Colonic mucosa (tissue), 4 donors: Measurements from ENCODE around the gene EP300. TPM values are rescaled to one million over a fixed set of nuclear protein-coding genes. Genes with fewer than 3 reads are reported as not detected.

Source experiments
- DNase-seq: peaks from one replicate; pipeline ENCODE4 v3.0.0-alpha.2; 2020
- H3K27ac ChIP-seq: fragments of 200-600 bp; one replicate; pipeline ENCODE4 v1.8.0; 2021
- H3K27me3 ChIP-seq: fragments of 200-600 bp; one replicate; pipeline ENCODE4 v1.8.0; 2021
- H3K36me3 ChIP-seq: fragments of 200-600 bp; one replicate; pipeline ENCODE4 v1.8.0; 2021
- H3K4me1 ChIP-seq: fragments of 200-600 bp; one replicate; pipeline ENCODE4 v1.8.0; 2021; ENCODE audit warnings: mild to moderate bottlenecking
- H3K4me3 ChIP-seq: fragments of 200-600 bp; one replicate; pipeline ENCODE4 v1.8.0; 2021
- H3K9ac ChIP-seq, 2 donors: one replicate each; pipeline ENCODE4 v1.7.0; 2013; ENCODE audit warnings: control low read depth in 2 of 2, low read depth in 2 of 2, low read length in 2 of 2
- H3K9me3 ChIP-seq: fragments of 200-600 bp; one replicate; pipeline ENCODE4 v1.8.0; 2021
- intact Hi-C: fragments of 100-400 bp; cut with DNase I; formaldehyde crosslinking; loops from one replicate; pipeline ENCODE4 v1.14.1; 2022
- total RNA-seq, 2 donors: library from RNA; stranded (reverse); fragmentation: NEBNext Ultra II Directional in 1 of 2; extraction: Animal tissue kit (Norgen Biotek cat#: 25700) in 1 of 2; gene quantifications; one replicate each; pipeline ENCODE4 v1.2.1, GENCODE V29; 2021
- TF ChIP-seq, protein P1 (sequence below): fragments of 200-600 bp; IDR thresholded peaks from one replicate; pipeline ENCODE4 v1.8.0; 2022; ENCODE audit warnings: antibody characterized with exemption, mild to moderate bottlenecking
- donor health status: healthy.
- donor health status: DM: no; HTN: no; CAD: no.
- donor health status: DM: no; HTN: no; CAD: no.

The EP300 gene
- total RNA-seq, 2 donors from 2014 or later, result 59.5 to 65.7 TPM

DNA sequence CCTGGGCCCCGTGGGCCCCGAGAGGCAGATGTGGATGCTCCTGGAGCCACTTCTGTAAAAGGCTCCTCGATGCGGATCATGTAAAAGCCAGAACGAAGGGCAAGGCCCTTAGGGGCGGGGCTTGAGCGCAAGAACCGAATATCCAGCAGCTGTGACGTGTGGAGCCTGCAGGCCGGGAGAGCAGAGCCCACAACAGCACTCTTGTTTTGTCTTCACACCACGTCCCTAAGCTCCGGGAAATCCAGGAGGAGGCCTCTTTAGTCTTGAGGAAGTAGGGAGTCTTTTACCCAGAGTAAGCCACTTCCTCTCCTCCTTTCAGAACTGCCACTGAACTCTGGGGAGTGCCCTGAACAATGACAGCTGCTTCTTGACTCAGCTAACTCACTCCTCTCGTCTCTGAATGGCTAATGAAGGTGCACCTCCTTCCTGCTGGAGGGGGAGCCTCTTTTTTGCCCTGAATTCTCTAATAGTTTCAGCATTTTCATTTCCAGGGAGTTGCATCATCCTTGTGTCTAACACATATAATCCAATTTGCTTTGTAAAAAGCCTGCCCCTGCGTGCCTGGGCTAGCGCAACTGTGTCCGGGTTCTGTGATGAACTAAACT is 125.3 kb downstream of the EP300 start:
- intact Hi-C loops, result no loop called here
- TF ChIP-seq, protein P1, sequence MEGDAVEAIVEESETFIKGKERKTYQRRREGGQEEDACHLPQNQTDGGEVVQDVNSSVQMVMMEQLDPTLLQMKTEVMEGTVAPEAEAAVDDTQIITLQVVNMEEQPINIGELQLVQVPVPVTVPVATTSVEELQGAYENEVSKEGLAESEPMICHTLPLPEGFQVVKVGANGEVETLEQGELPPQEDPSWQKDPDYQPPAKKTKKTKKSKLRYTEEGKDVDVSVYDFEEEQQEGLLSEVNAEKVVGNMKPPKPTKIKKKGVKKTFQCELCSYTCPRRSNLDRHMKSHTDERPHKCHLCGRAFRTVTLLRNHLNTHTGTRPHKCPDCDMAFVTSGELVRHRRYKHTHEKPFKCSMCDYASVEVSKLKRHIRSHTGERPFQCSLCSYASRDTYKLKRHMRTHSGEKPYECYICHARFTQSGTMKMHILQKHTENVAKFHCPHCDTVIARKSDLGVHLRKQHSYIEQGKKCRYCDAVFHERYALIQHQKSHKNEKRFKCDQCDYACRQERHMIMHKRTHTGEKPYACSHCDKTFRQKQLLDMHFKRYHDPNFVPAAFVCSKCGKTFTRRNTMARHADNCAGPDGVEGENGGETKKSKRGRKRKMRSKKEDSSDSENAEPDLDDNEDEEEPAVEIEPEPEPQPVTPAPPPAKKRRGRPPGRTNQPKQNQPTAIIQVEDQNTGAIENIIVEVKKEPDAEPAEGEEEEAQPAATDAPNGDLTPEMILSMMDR, result no peak
- no peaks in the 10 kb centered on the region for H3K9me3 ChIP-seq
- H3K4me1 ChIP-seq, result no peaks in the 10 kb centered on the region
- peak overlapping the region; percentile 60 for H3K27ac ChIP-seq
- peak; percentile 44 for DNase-seq
- no peak overlapping the region for H3K4me3 ChIP-seq
- H3K36me3 ChIP-seq, result no peaks in the 10 kb centered on the region
- H3K27me3 ChIP-seq, result no peaks in the 10 kb centered on the region
- peak overlapping the region; percentile 48 to 50 for H3K9ac ChIP-seq

DNA sequence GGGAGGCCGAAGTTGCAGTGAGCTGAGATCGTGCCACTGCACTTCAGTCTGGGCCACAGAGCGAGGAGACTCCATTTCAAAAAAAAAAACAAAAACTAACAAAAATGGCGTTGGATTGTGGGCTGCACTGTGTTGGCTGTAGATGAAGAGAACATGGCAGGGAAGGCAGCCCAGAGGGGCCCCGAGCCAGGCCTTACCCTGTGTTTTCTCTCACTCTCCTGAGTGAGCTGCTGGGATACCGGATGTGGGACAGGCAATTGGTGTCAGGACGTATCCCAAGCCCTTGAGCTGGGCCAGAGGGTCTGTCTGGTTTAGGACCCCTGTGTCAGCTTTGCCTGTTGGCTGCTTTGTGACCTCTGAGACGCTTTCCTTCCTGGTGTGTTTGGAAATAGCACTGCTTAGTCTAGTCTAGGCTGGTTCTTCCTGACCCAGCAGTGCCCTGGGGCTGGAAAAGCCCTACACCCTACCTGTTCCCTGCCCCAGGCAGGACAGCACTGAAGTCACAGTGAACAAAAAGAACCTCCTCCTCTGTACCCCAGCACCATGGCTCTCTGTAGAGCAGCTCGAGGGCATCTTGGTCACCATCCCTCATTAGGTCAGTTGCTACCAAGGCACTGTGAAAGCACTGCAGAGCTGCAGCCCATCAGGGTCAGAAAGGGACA is 130.6 kb downstream of the EP300 start:
- DNase-seq, result no peak
- H3K9ac ChIP-seq, result no peak overlapping the region
- H3K36me3 ChIP-seq, result no peaks in the 10 kb centered on the region
- no peak overlapping the region for H3K4me3 ChIP-seq
- H3K27me3 ChIP-seq, result no peaks in the 10 kb centered on the region
- intact Hi-C loops, result no loop called here
- H3K9me3 ChIP-seq, result no peaks in the 10 kb centered on the region
- TF ChIP-seq, protein P1, result no peak
- H3K4me1 ChIP-seq, result no peaks in the 10 kb centered on the region
- H3K27ac ChIP-seq, result no peak overlapping the region

DNA sequence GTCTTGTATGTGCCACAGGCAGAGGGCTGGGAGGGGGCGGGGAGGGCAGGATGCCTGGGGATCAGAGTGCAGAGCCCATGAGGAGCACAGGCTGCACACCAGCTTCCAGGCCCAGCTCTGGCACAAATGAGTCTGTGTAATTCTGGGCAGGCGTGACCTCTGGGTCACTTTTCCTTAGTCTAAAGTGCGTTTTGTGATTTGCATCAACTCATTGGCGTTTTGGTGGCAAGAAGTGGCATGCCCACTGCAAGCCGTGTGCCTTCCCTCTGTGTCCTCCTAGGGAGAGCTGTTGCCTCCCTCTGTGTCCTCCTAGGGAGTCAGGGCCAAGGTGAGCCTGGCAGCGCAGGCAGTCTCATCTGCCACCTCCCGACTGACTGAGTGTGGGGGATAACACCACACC is 131.1 kb downstream of the EP300 start:
- H3K27me3 ChIP-seq, result no peaks in the 10 kb centered on the region
- no peak for DNase-seq
- H3K4me1 ChIP-seq, result no peaks in the 10 kb centered on the region
- H3K36me3 ChIP-seq, result no peaks in the 10 kb centered on the region
- no peaks in the 10 kb centered on the region for H3K9me3 ChIP-seq
- TF ChIP-seq, protein P1, result no peak
- H3K27ac ChIP-seq, result no peak overlapping the region
- no peak overlapping the region for H3K9ac ChIP-seq
- no peak overlapping the region for H3K4me3 ChIP-seq
- intact Hi-C loops, result no loop called here

DNA sequence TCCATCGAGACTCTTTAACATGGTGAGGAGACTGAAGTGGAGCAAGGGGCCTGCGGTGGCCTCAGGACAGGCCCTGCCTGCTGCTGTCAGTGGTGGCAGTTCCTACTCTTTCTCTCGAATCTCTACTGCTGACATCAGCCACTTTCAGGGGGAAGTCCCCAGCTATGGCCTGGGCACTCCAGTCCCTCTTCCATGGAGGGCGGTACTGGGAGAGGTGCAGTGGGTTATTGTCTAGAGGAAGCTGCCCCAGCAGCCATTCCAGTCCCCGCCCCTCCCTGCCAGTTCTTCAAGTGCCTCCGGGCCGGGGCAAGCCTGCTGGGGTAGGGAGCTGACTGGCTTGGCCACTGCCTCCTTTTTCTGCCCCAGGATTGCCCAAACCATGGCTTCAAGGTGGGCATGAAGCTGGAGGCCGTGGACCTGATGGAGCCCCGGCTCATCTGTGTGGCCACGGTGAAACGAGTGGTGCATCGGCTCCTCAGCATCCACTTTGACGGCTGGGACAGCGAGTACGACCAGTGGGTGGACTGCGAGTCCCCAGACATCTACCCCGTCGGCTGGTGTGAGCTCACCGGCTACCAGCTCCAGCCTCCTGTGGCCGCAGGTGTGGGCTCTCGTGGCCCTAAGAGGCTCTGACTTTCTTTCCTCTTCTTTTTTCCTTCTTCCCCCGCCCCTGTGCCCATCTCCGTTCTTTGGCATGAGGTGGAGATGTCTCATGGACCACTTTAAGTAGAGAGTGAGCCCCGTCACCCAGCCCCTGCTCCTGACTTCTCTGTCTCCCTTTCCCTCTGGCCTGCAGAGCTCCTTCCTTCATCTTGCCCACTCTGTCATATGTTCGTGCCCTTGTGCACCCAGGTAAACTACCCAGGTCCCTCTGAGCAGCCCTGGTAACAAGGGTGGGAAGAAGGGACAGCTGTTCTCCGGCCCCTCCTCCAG is 134.6 kb downstream of the EP300 start:
- Histone ChIP-seq H3K27ac (no peak overlapping the region), H3K4me1 (no peaks in the 10 kb centered on the region)
- no peak for DNase-seq

DNA sequence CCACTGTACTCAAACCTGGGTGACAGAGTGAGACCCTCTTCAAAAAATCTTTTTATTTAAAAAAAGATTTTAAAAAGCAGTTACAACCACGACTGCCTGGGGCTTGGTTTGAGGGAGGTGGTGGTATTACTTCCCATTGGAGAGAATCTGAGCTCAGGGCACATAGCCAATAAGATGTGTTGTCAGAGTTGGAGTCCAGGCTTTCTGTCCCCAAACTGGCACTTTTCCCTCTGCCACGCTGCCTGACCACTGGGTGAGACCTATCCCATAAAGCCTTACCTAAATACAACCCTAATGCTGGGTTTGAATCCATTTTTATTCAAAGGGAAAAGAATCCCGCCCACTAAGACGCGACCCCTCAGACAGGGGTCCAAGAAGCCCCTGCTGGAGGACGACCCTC is 136.8 kb downstream of the EP300 start:
- Histone ChIP-seq H3K4me3 (no peak overlapping the region), H3K27ac (no peak overlapping the region), H3K27me3 (no peaks in the 10 kb centered on the region), H3K36me3 (no peaks in the 10 kb centered on the region), H3K4me1 (no peaks in the 10 kb centered on the region), H3K9me3 (no peaks in the 10 kb centered on the region), H3K9ac (no peak overlapping the region)
- DNase-seq, result no peak
- intact Hi-C loops, result no loop called here
- TF ChIP-seq, protein P1, result no peak

More for the DNA sequence above, 134.6 kb downstream of the EP300 start:
- H3K4me3 ChIP-seq, result no peak overlapping the region
- no peaks in the 10 kb centered on the region for H3K27me3 ChIP-seq
- TF ChIP-seq, protein P1, result no peak
- H3K36me3 ChIP-seq, result no peaks in the 10 kb centered on the region
- intact Hi-C loops, result no loop called here
- no peaks in the 10 kb centered on the region for H3K9me3 ChIP-seq
- H3K9ac ChIP-seq, result no peak overlapping the region

Other genes with a start within 250 kb of the EP300 start
- gene ST13, start 236.0 kb upstream of the EP300 start, total RNA-seq, result 100 to 1,000 TPM; 193 to 238 TPM
- gene XPNPEP3, start 235.4 kb upstream of the EP300 start, total RNA-seq, result 10 to 100 TPM; 12.8 to 22.0 TPM
- under 1 TPM; 0.12 to 0.16 TPM for gene DNAJB7, start 230.5 kb upstream of the EP300 start, total RNA-seq
- 10 to 100 TPM; 37.7 to 46.0 TPM for gene RBX1, start 141.2 kb upstream of the EP300 start, total RNA-seq
- gene L3MBTL2, start 112.7 kb downstream of the EP300 start, total RNA-seq, result 10 to 100 TPM; 13.2 to 27.9 TPM
- gene CHADL, start 148.3 kb downstream of the EP300 start, total RNA-seq, result 1 to 10 TPM in 1 of 2 donors, under 1 TPM in 1; 0.62 to 1.8 TPM
- gene RANGAP1, start 193.6 kb downstream of the EP300 start, total RNA-seq, result 100 to 1,000 TPM in 1 of 2 donors, 10 to 100 TPM in 1; 35.5 to 124 TPM
- 10 to 100 TPM; 35.2 to 51.7 TPM for gene ZC3H7B, start 208.9 kb downstream of the EP300 start, total RNA-seq